ENCODE measurements around the gene ARL3. TPM values are rescaled to one million over a fixed set of nuclear protein-coding genes. Genes with fewer than 3 reads are reported as not detected.

The ARL3 gene
- total RNA-seq, 1 experiment from 2014 or later, result 13.3 TPM

DNA sequence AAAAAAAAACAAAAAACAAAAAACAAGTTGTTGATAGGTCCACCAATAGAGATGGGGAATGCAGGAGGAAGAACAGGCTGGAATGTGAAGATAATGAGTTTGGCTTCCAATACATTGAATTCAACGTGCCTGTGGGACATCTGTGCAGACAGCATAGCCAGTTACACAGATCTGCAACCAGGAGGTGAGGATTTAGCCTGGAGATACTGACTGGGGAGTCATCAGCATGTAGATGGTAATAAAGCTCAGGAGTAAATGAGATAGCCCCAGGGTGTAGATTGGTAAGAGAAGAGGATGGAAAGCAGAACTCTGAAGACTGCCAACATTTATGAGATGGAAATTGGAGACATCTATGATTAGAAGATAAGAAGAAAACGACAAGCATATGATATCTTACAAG, 74.7 kb downstream of the ARL3 start:
- no peak overlapping the region for H3K27ac ChIP-seq (ENCODE audit: low read depth, low read length)
- no peaks in the 10 kb centered on the region for H4K20me1 ChIP-seq (ENCODE audit: insufficient read depth)
- intact Hi-C loops (cut with micrococcal nuclease), result no loop called here
- no peaks in the 10 kb centered on the region for H3K36me3 ChIP-seq (ENCODE audit: control insufficient read depth in 1 of 2, insufficient read depth in 2 of 2, low read length in 2 of 2)
- H2AFZ ChIP-seq (ENCODE audit: low read depth, low read length, poor library complexity, severe bottlenecking), result no peak overlapping the region
- no peaks in the 10 kb centered on the region for H3K9me2 ChIP-seq (ENCODE audit: insufficient read depth)
- CTCF ChIA-PET, result no interaction called here
- H3K9ac ChIP-seq (ENCODE audit: low read length), result no peak overlapping the region
- DNase-seq (ENCODE audit: low read depth, low spot score) (no peak), ATAC-seq (no peak)
- no peaks in the 10 kb centered on the region for H3K27me3 ChIP-seq (ENCODE audit: insufficient read depth, low read length)
- POLR2A ChIA-PET, result no interaction called here
- H3K9me3 ChIP-seq (ENCODE audit: control insufficient read depth in 1 of 2, insufficient read depth in 1 of 2, low read depth in 1 of 2, low read length in 2 of 2), result no peaks in the 10 kb centered on the region
- no peak for TF ChIP-seq FOSL1 (IDR thresholded peaks at IDR 0.05; ENCODE audit: low read depth)
- TF ChIP-seq, protein P1, sequence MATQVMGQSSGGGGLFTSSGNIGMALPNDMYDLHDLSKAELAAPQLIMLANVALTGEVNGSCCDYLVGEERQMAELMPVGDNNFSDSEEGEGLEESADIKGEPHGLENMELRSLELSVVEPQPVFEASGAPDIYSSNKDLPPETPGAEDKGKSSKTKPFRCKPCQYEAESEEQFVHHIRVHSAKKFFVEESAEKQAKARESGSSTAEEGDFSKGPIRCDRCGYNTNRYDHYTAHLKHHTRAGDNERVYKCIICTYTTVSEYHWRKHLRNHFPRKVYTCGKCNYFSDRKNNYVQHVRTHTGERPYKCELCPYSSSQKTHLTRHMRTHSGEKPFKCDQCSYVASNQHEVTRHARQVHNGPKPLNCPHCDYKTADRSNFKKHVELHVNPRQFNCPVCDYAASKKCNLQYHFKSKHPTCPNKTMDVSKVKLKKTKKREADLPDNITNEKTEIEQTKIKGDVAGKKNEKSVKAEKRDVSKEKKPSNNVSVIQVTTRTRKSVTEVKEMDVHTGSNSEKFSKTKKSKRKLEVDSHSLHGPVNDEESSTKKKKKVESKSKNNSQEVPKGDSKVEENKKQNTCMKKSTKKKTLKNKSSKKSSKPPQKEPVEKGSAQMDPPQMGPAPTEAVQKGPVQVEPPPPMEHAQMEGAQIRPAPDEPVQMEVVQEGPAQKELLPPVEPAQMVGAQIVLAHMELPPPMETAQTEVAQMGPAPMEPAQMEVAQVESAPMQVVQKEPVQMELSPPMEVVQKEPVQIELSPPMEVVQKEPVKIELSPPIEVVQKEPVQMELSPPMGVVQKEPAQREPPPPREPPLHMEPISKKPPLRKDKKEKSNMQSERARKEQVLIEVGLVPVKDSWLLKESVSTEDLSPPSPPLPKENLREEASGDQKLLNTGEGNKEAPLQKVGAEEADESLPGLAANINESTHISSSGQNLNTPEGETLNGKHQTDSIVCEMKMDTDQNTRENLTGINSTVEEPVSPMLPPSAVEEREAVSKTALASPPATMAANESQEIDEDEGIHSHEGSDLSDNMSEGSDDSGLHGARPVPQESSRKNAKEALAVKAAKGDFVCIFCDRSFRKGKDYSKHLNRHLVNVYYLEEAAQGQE (IDR thresholded peaks at IDR 0.05; ENCODE audit: low read depth), result no peak
- no peak for TF ChIP-seq RAD21 (IDR thresholded peaks at IDR 0.05; ENCODE audit: low read depth)
- TF ChIP-seq ZNF274 (IDR thresholded peaks at IDR 0.05; ENCODE audit: low read depth, low read length), result no peak
- no peak for TF ChIP-seq CBX3 (IDR thresholded peaks at IDR 0.05; ENCODE audit: low read depth)
- TF ChIP-seq ATF3 (IDR thresholded peaks at IDR 0.05), result no peak
- TF ChIP-seq ELF1 (IDR thresholded peaks at IDR 0.05; ENCODE audit: borderline replicate concordance, low read depth), result no peak
- TF ChIP-seq EZH2 (IDR thresholded peaks at IDR 0.05), result no peak
- TF ChIP-seq EGR1 (IDR thresholded peaks at IDR 0.05; ENCODE audit: low read depth), result no peak
- TF ChIP-seq, protein P2, sequence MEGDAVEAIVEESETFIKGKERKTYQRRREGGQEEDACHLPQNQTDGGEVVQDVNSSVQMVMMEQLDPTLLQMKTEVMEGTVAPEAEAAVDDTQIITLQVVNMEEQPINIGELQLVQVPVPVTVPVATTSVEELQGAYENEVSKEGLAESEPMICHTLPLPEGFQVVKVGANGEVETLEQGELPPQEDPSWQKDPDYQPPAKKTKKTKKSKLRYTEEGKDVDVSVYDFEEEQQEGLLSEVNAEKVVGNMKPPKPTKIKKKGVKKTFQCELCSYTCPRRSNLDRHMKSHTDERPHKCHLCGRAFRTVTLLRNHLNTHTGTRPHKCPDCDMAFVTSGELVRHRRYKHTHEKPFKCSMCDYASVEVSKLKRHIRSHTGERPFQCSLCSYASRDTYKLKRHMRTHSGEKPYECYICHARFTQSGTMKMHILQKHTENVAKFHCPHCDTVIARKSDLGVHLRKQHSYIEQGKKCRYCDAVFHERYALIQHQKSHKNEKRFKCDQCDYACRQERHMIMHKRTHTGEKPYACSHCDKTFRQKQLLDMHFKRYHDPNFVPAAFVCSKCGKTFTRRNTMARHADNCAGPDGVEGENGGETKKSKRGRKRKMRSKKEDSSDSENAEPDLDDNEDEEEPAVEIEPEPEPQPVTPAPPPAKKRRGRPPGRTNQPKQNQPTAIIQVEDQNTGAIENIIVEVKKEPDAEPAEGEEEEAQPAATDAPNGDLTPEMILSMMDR (IDR thresholded peaks at IDR 0.05 in 2 of 3, conservative IDR thresholded peaks at IDR 0.05 in 1 of 3; ENCODE audit: borderline replicate concordance in 1 of 3, insufficient read depth in 1 of 3, low read depth in 2 of 3, low read length in 2 of 3), result no peak
- H3K4me2 ChIP-seq (ENCODE audit: low read length), result no peak overlapping the region
- peaks cover 3% of the 10 kb centered on the region; the same call in 1 of the 2 replicates for H3K79me2 ChIP-seq (ENCODE audit: insufficient read depth, low read length)
- no peak overlapping the region for H3K4me3 ChIP-seq (replicated peaks in 1 of 2; ENCODE audit: low read depth in 1 of 2, low read length in 2 of 2)
- H3K4me1 ChIP-seq (ENCODE audit: control insufficient read depth in 1 of 2, insufficient read depth in 2 of 2, low read length in 2 of 2), result peaks cover 15 to 28% of the 10 kb centered on the region in 2 experiments
- RAD21 ChIA-PET (ENCODE audit: low non-redundant PET in 1 of 2, low total read pairs in 2 of 2, uncharacterized antibody in 2 of 2, unreplicated experiment in 2 of 2), result interaction anchor here in 1 of 2 experiments (0.6 kb wide), 1 partner anchor 470 kb away, joined by 5 read pairs; no protein-coding TSS in a partner anchor
- BruUV-seq (replicated peaks), result no TSS peak

Measured in HCT116 (cell line).